Endodermal cell (in vitro differentiated cells): Measurements from ENCODE around the gene RERE. TPM values are rescaled to one million over a fixed set of nuclear protein-coding genes. Genes with fewer than 3 reads are reported as not detected.
A peak's percentile ranks its signal among the peaks of the same experiment; 100 is the strongest.

Source experiments
- DNase-seq: peaks from one replicate; pipeline ENCODE4 v3.0.0-alpha.2; 2017
- H3K27ac ChIP-seq: 2 replicates; pipeline ENCODE4 v1.5.1; 2013; ENCODE audit warnings: mild to moderate bottlenecking, low read depth, low read length, moderate library complexity
- H3K27me3 ChIP-seq: 2 replicates; pipeline ENCODE4 v1.6.1; 2013; ENCODE audit warnings: mild to moderate bottlenecking, low read length, moderate library complexity; ENCODE audit not compliant: insufficient read depth, control insufficient read depth, poor library complexity, severe bottlenecking
- H3K36me3 ChIP-seq: 2 replicates; pipeline ENCODE4 v1.7.0; 2013; ENCODE audit warnings: mild to moderate bottlenecking, low read length, moderate library complexity; ENCODE audit not compliant: control insufficient read depth, insufficient read depth
- H3K4me1 ChIP-seq: one replicate; pipeline ENCODE4 v1.7.0; 2013; ENCODE audit warnings: low read length; ENCODE audit not compliant: control insufficient read depth, insufficient read depth
- H3K4me3 ChIP-seq: 2 replicates; pipeline ENCODE4 v1.5.1; 2013; ENCODE audit warnings: mild to moderate bottlenecking, low read length, moderate library complexity
- H3K9ac ChIP-seq: 2 replicates; pipeline ENCODE4 v1.6.1; 2013; ENCODE audit warnings: mild to moderate bottlenecking, low read length, moderate library complexity; ENCODE audit not compliant: poor library complexity, severe bottlenecking; ENCODE audit errors: extremely low read depth
- H3K9me3 ChIP-seq: 2 replicates; pipeline ENCODE4 v1.6.1; 2013; ENCODE audit warnings: mild to moderate bottlenecking, low read length, moderate library complexity; ENCODE audit not compliant: control insufficient read depth
- H3K27ac Mint-ChIP-seq: 2 replicates; pipeline ENCODE4 v1.8.0; 2020; ENCODE audit warnings: mixed read lengths
- H3K27me3 Mint-ChIP-seq: 2 replicates; pipeline ENCODE4 v1.8.0; 2021; ENCODE audit warnings: mild to moderate bottlenecking, mixed read lengths; ENCODE audit not compliant: insufficient read depth
- H3K36me3 Mint-ChIP-seq: 2 replicates; pipeline ENCODE4 v1.8.0; 2020; ENCODE audit warnings: low read depth, mixed read lengths
- H3K4me1 Mint-ChIP-seq: 2 replicates; pipeline ENCODE4 v1.8.0; 2020; ENCODE audit warnings: mixed read lengths
- H3K4me3 Mint-ChIP-seq: 2 replicates; pipeline ENCODE4 v1.8.0; 2020; ENCODE audit warnings: mild to moderate bottlenecking, moderate library complexity, mixed read lengths
- H3K9me3 Mint-ChIP-seq: 2 replicates; pipeline ENCODE4 v1.8.0; 2020; ENCODE audit warnings: mild to moderate bottlenecking, mixed read lengths
- WGBS, 2 experiments: methylation state at CpG; one replicate each; pipeline versions ENCODE4 v1.1.5 to v1.1.7; 2013; ENCODE audit warnings: missing lambda C conversion rate in 2 of 2, mixed read lengths in 1 of 2; ENCODE audit not compliant: insufficient coverage in 1 of 2, insufficient read length in 1 of 2; 5-methylcytosine and 5-hydroxymethylcytosine counted together
- total RNA-seq, 2 donors: library from RNA; stranded (reverse); fragmentation: NEBNext Ultra II Directional in 1 of 2; extraction: Animal tissue kit (Norgen Biotek cat#: 25700) in 1 of 2; gene quantifications; 2 replicates in 1 of 2; 3 replicates in 1 of 2; pipeline ENCODE4 v1.2.1, GENCODE V29; 2021
- TF ChIP-seq, protein P1 (sequence below): fragments of 200-600 bp; sonication (generic); conservative IDR thresholded peaks from 2 replicates; pipeline ENCODE4 v1.5.0; 2021; ENCODE audit warnings: antibody characterized with exemption, mild to moderate bottlenecking

Gene RERE
- total RNA-seq, 2 donors from 2014 or later = 159 to 179 TPM

DNA sequence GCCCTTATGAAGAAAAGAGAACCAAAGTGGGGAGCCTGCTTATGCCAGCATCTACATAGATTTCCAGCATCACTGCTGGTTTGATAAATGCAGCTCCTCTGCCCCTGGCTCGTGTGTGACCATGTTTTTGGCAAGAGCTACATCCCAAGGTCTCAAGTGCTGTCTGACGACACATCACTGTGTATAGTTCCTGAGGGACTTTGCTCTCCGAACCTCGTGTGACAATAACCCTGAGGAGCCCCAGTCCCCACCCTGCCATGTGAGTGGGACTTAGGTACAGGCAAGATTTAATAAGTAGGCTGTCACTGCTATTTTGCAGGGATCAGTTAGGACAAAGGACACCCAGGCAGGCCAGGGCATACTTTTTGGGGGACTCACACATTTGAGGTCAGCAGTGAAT is 28.8 kb upstream of the RERE start:
- H3K36me3 ChIP-seq = no peaks in the 10 kb centered on the region
- DNase-seq = no peak
- Mint-ChIP-seq H3K36me3 (no peaks in the 10 kb centered on the region), H3K4me3 (no peak overlapping the region), H3K27ac (no peak overlapping the region), H3K27me3 (peaks cover 11% of the 10 kb centered on the region), H3K9me3 (peaks cover 6% of the 10 kb centered on the region), H3K4me1 (no peaks in the 10 kb centered on the region)
- no peak overlapping the region for H3K9ac ChIP-seq
- no peak overlapping the region for H3K27ac ChIP-seq
- no peak overlapping the region for H3K4me3 ChIP-seq
- 94% methylated on average over 4 of the region's 4 CpGs for WGBS, 2 experiments
- TF ChIP-seq, protein P1, sequence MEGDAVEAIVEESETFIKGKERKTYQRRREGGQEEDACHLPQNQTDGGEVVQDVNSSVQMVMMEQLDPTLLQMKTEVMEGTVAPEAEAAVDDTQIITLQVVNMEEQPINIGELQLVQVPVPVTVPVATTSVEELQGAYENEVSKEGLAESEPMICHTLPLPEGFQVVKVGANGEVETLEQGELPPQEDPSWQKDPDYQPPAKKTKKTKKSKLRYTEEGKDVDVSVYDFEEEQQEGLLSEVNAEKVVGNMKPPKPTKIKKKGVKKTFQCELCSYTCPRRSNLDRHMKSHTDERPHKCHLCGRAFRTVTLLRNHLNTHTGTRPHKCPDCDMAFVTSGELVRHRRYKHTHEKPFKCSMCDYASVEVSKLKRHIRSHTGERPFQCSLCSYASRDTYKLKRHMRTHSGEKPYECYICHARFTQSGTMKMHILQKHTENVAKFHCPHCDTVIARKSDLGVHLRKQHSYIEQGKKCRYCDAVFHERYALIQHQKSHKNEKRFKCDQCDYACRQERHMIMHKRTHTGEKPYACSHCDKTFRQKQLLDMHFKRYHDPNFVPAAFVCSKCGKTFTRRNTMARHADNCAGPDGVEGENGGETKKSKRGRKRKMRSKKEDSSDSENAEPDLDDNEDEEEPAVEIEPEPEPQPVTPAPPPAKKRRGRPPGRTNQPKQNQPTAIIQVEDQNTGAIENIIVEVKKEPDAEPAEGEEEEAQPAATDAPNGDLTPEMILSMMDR = no peak
- no peaks in the 10 kb centered on the region for H3K27me3 ChIP-seq
- H3K9me3 ChIP-seq = peaks cover 3% of the 10 kb centered on the region
- no peaks in the 10 kb centered on the region for H3K4me1 ChIP-seq

DNA sequence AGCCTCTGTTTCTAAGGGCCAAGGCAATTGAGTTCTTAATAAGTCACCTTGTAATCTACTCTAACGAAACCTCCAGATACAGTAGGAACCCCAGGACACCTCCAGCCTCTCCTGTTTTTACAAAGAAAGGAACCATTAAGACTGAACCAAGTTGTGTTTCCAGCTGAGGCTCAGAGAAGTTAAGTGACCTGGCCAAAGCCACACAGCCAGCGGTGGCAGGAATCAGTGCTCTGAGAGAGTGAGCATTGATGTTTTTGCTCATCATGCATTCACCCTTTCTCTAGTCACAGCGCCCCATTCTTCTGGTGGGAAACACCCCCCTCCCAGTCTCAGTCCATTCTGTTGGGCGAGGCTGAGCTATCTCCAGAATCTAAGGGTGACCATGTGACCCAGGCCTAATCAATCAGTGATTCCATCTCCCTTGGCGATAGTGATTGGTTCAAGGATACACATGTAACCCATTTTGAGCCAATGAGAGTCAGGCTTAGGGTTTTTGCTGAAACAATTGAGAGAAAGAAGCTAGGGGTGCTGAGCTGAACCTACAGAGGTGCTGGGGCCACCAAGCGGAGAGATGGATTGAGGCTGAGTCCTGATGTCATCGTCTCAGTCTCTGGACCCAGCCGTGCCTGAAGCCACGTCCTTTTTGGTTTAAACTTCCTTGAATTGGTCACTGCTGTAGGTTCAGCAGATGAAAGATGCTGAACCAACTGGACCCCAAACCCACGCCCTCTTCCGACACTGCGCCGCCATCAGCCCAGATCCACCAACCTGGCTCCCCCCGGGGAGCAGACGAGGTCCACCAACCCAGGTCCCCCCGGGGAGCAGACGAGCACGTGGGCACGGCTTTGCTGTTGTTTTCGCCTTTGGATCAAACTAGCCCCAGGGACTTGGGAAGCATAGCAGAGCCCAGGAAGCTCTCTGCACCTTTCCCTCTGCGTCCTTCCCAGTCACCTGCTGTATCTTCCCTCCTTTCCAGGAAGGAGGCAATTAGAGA is 28.0 kb upstream of the RERE start:
- Histone ChIP-seq H3K27me3 (no peaks in the 10 kb centered on the region), H3K27ac (no peak overlapping the region), H3K4me1 (no peaks in the 10 kb centered on the region), H3K9me3 (peaks cover 7% of the 10 kb centered on the region), H3K36me3 (no peaks in the 10 kb centered on the region), H3K9ac (no peak overlapping the region), H3K4me3 (no peak overlapping the region)
- H3K27me3 Mint-ChIP-seq = peaks cover 11% of the 10 kb centered on the region
- WGBS, 2 experiments = 91 to 93% methylated on average over 19 to 21 of the region's 21 CpGs
- peaks cover 14% of the 10 kb centered on the region for H3K9me3 Mint-ChIP-seq
- TF ChIP-seq, protein P1 = no peak
- H3K4me1 Mint-ChIP-seq = no peaks in the 10 kb centered on the region
- DNase-seq = peak; percentile 37
- H3K27ac Mint-ChIP-seq = no peak overlapping the region
- H3K4me3 Mint-ChIP-seq = no peak overlapping the region
- no peaks in the 10 kb centered on the region for H3K36me3 Mint-ChIP-seq

DNA sequence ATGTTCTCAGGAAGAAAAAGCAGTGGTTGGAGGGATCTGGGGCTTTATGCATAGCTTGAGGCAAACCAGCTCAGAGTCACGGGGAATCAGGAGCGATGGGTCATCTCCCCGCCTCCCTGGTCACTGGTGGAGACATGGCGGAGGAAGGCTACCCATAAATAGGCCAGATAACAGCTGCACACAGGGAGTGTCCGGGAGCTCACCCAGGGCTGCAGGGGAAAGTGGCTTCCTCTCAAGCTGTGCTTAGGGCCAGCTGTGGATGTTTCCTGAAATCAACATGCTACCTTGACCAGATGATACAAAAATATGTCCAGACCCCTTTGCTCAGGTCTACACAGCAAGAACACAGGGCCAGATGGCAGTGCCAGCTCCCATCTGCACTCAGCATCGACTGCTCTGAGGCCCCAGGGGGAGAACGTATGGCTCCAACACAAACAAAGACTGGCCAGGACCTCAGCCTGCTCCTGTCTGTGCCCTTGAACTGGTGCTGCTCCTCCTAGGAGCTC is 27.1 kb upstream of the RERE start:
- peaks cover 11% of the 10 kb centered on the region for H3K27me3 Mint-ChIP-seq
- H3K9ac ChIP-seq = no peak overlapping the region
- H3K4me1 ChIP-seq = no peaks in the 10 kb centered on the region
- H3K9me3 ChIP-seq = peaks cover 7% of the 10 kb centered on the region
- WGBS, 2 experiments = 90 to 93% methylated on average over 4 to 7 of the region's 7 CpGs
- DNase-seq = no peak
- no peak overlapping the region for H3K4me3 Mint-ChIP-seq
- no peaks in the 10 kb centered on the region for H3K36me3 ChIP-seq
- no peaks in the 10 kb centered on the region for H3K27me3 ChIP-seq
- H3K4me1 Mint-ChIP-seq = no peaks in the 10 kb centered on the region
- no peak overlapping the region for H3K4me3 ChIP-seq
- no peaks in the 10 kb centered on the region for H3K36me3 Mint-ChIP-seq
- no peak overlapping the region for H3K27ac Mint-ChIP-seq
- H3K9me3 Mint-ChIP-seq = peaks cover 18% of the 10 kb centered on the region
- TF ChIP-seq, protein P1 = no peak
- H3K27ac ChIP-seq = peak overlapping the region; percentile 17
